ENCODE measurements around the gene GALNTL6. TPM values are rescaled to one million over a fixed set of nuclear protein-coding genes. Genes with fewer than 3 reads are reported as not detected.

Gene GALNTL6
- total and polyA plus RNA-seq, 2 of the 4 experiments (the other 2 are of a cell fraction): under 0.01 TPM; not detected in 1

DNA sequence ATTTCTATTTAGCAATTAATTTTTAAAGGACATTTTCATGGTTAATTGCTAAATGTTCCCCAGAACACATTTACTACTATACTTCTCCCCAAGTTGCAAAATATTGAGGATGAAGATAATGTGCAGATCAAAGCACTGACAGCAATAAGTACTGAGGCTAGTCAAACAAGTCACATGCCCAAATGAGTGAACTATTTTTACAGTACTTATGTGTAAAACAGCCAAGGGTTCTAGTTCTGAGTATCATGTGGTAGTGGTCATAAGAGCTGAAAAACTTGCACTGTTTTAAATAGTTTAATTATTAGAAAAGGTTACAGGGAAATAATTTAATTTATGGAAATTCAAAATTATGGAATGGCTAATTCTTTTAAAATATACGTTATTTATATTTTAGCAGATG lies 3.8 kb downstream of the GALNTL6 start:
- ChIA-PET CTCF (no interaction called here), POLR2A (ENCODE audit: unreplicated experiment) (no interaction called here)
- H3K23ac ChIP-seq (ENCODE audit: low read depth, low read length): no peak overlapping the region
- TF ChIP-seq RAD21 (IDR thresholded peaks at IDR 0.05; ENCODE audit: low read length): no peak
- TF ChIP-seq MXI1 (IDR thresholded peaks at IDR 0.05; ENCODE audit: borderline replicate concordance, low read depth, low read length): no peak
- no peak for TF ChIP-seq CEBPB (IDR thresholded peaks at IDR 0.05; ENCODE audit: low read depth, low read length)
- TF ChIP-seq, protein P1, sequence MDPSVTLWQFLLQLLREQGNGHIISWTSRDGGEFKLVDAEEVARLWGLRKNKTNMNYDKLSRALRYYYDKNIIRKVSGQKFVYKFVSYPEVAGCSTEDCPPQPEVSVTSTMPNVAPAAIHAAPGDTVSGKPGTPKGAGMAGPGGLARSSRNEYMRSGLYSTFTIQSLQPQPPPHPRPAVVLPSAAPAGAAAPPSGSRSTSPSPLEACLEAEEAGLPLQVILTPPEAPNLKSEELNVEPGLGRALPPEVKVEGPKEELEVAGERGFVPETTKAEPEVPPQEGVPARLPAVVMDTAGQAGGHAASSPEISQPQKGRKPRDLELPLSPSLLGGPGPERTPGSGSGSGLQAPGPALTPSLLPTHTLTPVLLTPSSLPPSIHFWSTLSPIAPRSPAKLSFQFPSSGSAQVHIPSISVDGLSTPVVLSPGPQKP (IDR thresholded peaks at IDR 0.05; ENCODE audit: borderline replicate concordance, low read depth, low read length): no peak
- TF ChIP-seq SMC3 (IDR thresholded peaks at IDR 0.05; ENCODE audit: low read depth, low read length): no peak
- TF ChIP-seq MAZ (IDR thresholded peaks at IDR 0.05; ENCODE audit: borderline replicate concordance, low read depth, low read length): no peak
- no peak for TF ChIP-seq CHD1 (IDR thresholded peaks at IDR 0.05; ENCODE audit: low read depth, low read length)
- no peak overlapping the region for H4K8ac ChIP-seq (ENCODE audit: low read depth in 2 of 2, low read length in 2 of 2)
- no peaks in the 10 kb centered on the region for H3K79me1 ChIP-seq (ENCODE audit: low read depth in 1 of 2, low read length in 2 of 2)
- no peak overlapping the region for H4K91ac ChIP-seq (ENCODE audit: insufficient read depth, low read depth, low read length)
- no peak overlapping the region for H2BK120ac ChIP-seq (ENCODE audit: low read depth, low read length)
- no peak overlapping the region for H3K4me3 ChIP-seq (ENCODE audit: insufficient read depth, low read depth, low read length)
- intact Hi-C loops (cut with micrococcal nuclease): no loop called here
- no peaks in the 10 kb centered on the region for H3K36me3 ChIP-seq (ENCODE audit: control insufficient read depth, insufficient read depth, low read length)
- H3K56ac ChIP-seq (ENCODE audit: extremely low read depth, insufficient read depth, low read length): no peak overlapping the region
- peaks cover 4% of the 10 kb centered on the region; the same call in 1 of the 2 replicates for H3K9me3 ChIP-seq (ENCODE audit: control insufficient read depth, insufficient read depth, low read length)
- H3K27ac ChIP-seq (ENCODE audit: insufficient read depth, low read length): no peak overlapping the region
- H3K9ac ChIP-seq (ENCODE audit: low read depth, low read length): no peak overlapping the region
- dilution Hi-C loops (cut with HindIII; ENCODE audit: low sequenced_read_pairs, unreplicated experiment): no loop called here
- H2AK9ac ChIP-seq (replicated peaks; ENCODE audit: low read depth, low read length, poor library complexity): no peak overlapping the region
- H3K4ac ChIP-seq (ENCODE audit: low read depth, low read length): no peak overlapping the region
- in situ Hi-C loops (cut with MboI; ENCODE audit: low sequenced_read_pairs): no loop called here
- H3K4me1 ChIP-seq (ENCODE audit: control insufficient read depth, insufficient read depth, low read length): no peaks in the 10 kb centered on the region
- H3K14ac ChIP-seq (replicated peaks; ENCODE audit: low read depth, low read length): no peak overlapping the region
- H2BK20ac ChIP-seq (ENCODE audit: low read depth, low read length): no peak overlapping the region
- no peak overlapping the region for H4K5ac ChIP-seq (ENCODE audit: low read depth, low read length)
- no CpG with 5 or more reads among the region's 1 CpG for WGBS, 2 experiments (ENCODE audit: extremely low coverage in 2 of 2, insufficient read length in 1 of 2)
- no peak overlapping the region for H3K4me2 ChIP-seq (ENCODE audit: low read depth, low read length)
- H2AFZ ChIP-seq (replicated peaks; ENCODE audit: low read length, poor library complexity): no peak overlapping the region
- H2BK15ac ChIP-seq (ENCODE audit: low read depth, low read length): no peak overlapping the region
- H3K27me3 ChIP-seq (ENCODE audit: control insufficient read depth, insufficient read depth, low read length): no peaks in the 10 kb centered on the region
- no peak overlapping the region for H2AK5ac ChIP-seq (ENCODE audit: low read depth, low read length)
- no peak overlapping the region for H3K18ac ChIP-seq (ENCODE audit: low read depth, low read length)
- ATAC-seq (ENCODE audit: low read depth): no peak
- DNase-seq: no peak
- no peak overlapping the region for H2BK5ac ChIP-seq (ENCODE audit: low read depth, low read length, poor library complexity, severe bottlenecking)
- no TSS peak for BruUV-seq (replicated peaks)
- no peaks in the 10 kb centered on the region for H3K9me1 ChIP-seq (ENCODE audit: insufficient read depth, low read length)
- H4K20me1 ChIP-seq (ENCODE audit: insufficient read depth, low read length): no peaks in the 10 kb centered on the region
